SU-DHL-6 (cell line): ENCODE data around the gene MAG.

Experiments used
- EZH2phosphoT487 ChIP-seq: fragments of 200-600 bp; sonication (generic), shearing (Covaris generic); conservative IDR thresholded peaks from 2 replicates; pipeline ENCODE4 v1.6.1; 2018; ENCODE audit warnings: mild to moderate bottlenecking, antibody characterized with exemption, low read length, moderate library complexity, mixed read lengths
- TF ChIP-seq, protein P1 (sequence below): fragments of 200-600 bp; sonication (generic); IDR thresholded peaks from one replicate; pipeline ENCODE4 v1.5.1; 2017; ENCODE audit warnings: antibody characterized with exemption, mild to moderate bottlenecking, low read length, moderate library complexity; ENCODE audit not compliant: insufficient read depth, poor library complexity, severe bottlenecking

- TF ChIP-seq, protein P1, sequence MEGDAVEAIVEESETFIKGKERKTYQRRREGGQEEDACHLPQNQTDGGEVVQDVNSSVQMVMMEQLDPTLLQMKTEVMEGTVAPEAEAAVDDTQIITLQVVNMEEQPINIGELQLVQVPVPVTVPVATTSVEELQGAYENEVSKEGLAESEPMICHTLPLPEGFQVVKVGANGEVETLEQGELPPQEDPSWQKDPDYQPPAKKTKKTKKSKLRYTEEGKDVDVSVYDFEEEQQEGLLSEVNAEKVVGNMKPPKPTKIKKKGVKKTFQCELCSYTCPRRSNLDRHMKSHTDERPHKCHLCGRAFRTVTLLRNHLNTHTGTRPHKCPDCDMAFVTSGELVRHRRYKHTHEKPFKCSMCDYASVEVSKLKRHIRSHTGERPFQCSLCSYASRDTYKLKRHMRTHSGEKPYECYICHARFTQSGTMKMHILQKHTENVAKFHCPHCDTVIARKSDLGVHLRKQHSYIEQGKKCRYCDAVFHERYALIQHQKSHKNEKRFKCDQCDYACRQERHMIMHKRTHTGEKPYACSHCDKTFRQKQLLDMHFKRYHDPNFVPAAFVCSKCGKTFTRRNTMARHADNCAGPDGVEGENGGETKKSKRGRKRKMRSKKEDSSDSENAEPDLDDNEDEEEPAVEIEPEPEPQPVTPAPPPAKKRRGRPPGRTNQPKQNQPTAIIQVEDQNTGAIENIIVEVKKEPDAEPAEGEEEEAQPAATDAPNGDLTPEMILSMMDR, result no peak
- no peak for TF ChIP-seq EZH2phosphoT487
Measured at GRCh38 chr19:35349614-35350521, 57.9 kb downstream of the MAG start.
